GM12874 (cell line): ENCODE results near the gene B4GALNT4.

ENCODE experiments used
- CTCF ChIP-seq: IDR thresholded peaks from 2 replicates; pipeline ENCODE4 v1.5.1; 2011; ENCODE audit warnings: low read depth, mild to moderate bottlenecking, control low read depth, low read length, moderate library complexity; ENCODE audit not compliant: insufficient read depth

B4GALNT4 gene

DNA sequence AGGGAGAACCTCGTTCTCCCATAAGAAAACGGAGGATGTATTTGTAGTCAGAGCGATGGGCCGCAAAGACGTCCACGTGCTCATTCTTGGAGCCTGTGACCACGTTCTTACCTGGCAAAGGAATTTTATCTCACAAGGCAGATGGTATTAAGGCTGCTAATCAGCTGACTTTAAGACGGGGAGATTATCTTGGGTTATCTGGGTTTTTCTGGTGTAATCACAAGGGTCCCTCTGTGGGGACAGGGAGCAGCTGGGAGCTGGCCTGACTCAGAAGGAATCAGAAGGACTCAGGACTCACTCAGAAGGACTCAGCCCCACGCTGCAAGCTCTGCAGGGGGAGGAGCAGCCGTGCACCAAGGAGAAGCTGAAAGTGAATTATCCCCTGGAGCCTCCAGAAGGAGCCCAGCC is 53.0 kb downstream of the B4GALNT4 start:
- TF ChIP-seq CTCF = no peak

- TF ChIP-seq CTCF = no peak
These were observed 54.9 kb downstream of the B4GALNT4 start for GRCh38 chr11:424232-424631.

DNA sequence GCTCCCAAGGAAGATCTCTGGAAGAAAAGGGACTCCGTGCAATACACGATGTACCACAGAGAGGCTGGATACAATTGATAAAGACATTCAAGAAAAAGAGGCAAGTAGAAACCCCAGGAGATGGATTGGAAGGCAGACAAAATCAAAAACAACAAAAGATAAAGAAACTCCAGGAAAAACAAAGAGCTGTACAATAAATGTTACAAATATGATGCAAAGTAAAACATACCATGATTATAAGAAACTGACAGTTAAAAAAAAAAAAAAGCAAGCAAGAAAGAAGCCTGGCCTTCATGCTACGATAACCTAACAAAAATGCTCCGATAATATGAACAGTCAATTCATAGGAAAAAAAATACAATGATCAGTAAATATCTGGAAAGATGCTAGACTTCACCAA is 56.0 kb downstream of the B4GALNT4 start:
- TF ChIP-seq CTCF = no peak

DNA sequence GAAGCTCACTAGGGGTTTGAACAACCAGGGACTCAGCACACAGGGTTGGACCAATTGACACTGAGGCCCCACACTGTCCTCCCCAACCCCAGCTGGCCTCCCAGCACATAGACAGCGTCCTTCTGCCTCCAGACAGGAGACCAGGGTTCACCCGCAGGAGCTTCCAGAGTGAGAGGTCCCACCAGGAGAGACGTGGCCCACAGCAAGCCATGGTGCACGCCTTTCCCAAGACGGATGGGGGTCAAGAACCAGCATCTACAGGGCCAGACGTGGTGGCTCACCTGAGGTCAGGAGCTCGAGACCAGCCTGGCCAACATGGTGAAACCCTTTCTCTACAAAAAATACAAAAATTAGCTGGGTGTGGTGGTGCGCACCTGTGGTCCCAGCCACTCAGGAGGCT is 57.6 kb downstream of the B4GALNT4 start:
- TF ChIP-seq CTCF = no peak

GRCh38 chr11:428295-428694 is 59.0 kb downstream of the B4GALNT4 start:
- no peak for TF ChIP-seq CTCF

DNA sequence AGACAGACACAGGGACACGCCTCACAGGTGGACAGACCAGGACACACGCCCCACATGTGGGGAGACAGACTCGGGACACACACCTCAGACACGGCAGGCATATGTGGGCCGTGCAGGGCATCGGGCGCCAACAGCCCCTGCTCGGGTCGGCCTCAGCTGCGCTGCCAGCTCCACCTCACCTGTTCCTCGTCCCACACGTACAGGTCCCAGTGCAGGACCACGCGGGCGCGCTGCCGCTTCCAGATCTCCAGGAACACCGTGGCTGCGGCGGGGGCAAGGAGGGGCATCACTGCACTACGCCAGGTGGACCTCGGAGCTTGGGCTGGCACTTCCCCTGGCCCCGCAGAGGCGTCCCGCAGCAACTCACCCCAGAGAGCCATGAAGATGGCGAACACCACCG is 60.1 kb downstream of the B4GALNT4 start:
- TF ChIP-seq CTCF = no peak

- no peak for TF ChIP-seq CTCF
These were observed 60.7 kb downstream of the B4GALNT4 start for GRCh38 chr11:429931-430456.
